Stimulated activated effector memory CD8-positive, alpha-beta T cell treated with anti-CD3 and anti-CD28 coated beads, Interleukin-12 subunit alpha, Interleukin-12 subunit beta, amount 100 ng/mL, for 72 hours (primary cell): ENCODE results near the gene ATP2B2.

Source experiments
- ATAC-seq: fragments of 150-1000 bp; cut with Tn5 transposase; 2 replicates; pipeline ENCODE4 v1.10.0; 2021
- DNase-seq, 2 donors: peaks; one replicate each; pipeline ENCODE4 v3.0.0; 2021 to 2022; ENCODE audit warnings: low spot score in 2 of 2
- H3K27ac Mint-ChIP-seq: one replicate; pipeline ENCODE4 v1.8.0; 2022; ENCODE audit warnings: mild to moderate bottlenecking, mixed read lengths
- H3K36me3 Mint-ChIP-seq: one replicate; pipeline ENCODE4 v1.8.0; 2022; ENCODE audit warnings: mild to moderate bottlenecking, mixed read lengths
- H3K4me1 Mint-ChIP-seq: one replicate; pipeline ENCODE4 v1.8.0; 2022; ENCODE audit warnings: mixed read lengths
- H3K4me3 Mint-ChIP-seq: one replicate; pipeline ENCODE4 v1.8.0; 2022; ENCODE audit warnings: mild to moderate bottlenecking, mixed read lengths
- H3K9me3 Mint-ChIP-seq: one replicate; pipeline ENCODE4 v1.8.0; 2022; ENCODE audit warnings: mixed read lengths

Gene ATP2B2

GRCh38 chr3:10396083-10396482 is 109.3 kb downstream of the ATP2B2 start:
- no peak overlapping the region for H3K4me3 Mint-ChIP-seq
- H3K27ac Mint-ChIP-seq: peak overlapping the region; percentile 53
- no peaks in the 10 kb centered on the region for H3K36me3 Mint-ChIP-seq
- DNase-seq (no peak), ATAC-seq (peak; percentile 59)
- H3K9me3 Mint-ChIP-seq: no peaks in the 10 kb centered on the region
- H3K4me1 Mint-ChIP-seq: peaks cover 60% of the 10 kb centered on the region

GRCh38 chr3:10395671-10396070 is 109.7 kb downstream of the ATP2B2 start:
- H3K4me1 Mint-ChIP-seq: peaks cover 64% of the 10 kb centered on the region
- H3K27ac Mint-ChIP-seq: peak overlapping the region; percentile 53
- no peaks in the 10 kb centered on the region for H3K36me3 Mint-ChIP-seq
- H3K4me3 Mint-ChIP-seq: no peak overlapping the region
- no peaks in the 10 kb centered on the region for H3K9me3 Mint-ChIP-seq
- DNase-seq (no peak), ATAC-seq (peak; percentile 43)

GRCh38 chr3:10395196-10395595 is 110.2 kb downstream of the ATP2B2 start:
- DNase-seq (no peak), ATAC-seq (no peak)
- no peak overlapping the region for H3K27ac Mint-ChIP-seq
- H3K9me3 Mint-ChIP-seq: no peaks in the 10 kb centered on the region
- no peaks in the 10 kb centered on the region for H3K36me3 Mint-ChIP-seq
- no peak overlapping the region for H3K4me3 Mint-ChIP-seq
- peaks cover 64% of the 10 kb centered on the region for H3K4me1 Mint-ChIP-seq

- H3K9me3 Mint-ChIP-seq: no peaks in the 10 kb centered on the region
- H3K4me3 Mint-ChIP-seq: no peak overlapping the region
- no peak overlapping the region for H3K27ac Mint-ChIP-seq
- H3K4me1 Mint-ChIP-seq: peaks cover 69% of the 10 kb centered on the region
- ATAC-seq (no peak), DNase-seq (no peak)
- no peaks in the 10 kb centered on the region for H3K36me3 Mint-ChIP-seq
These were observed 110.8 kb downstream of the ATP2B2 start for GRCh38 chr3:10394491-10395025.

GRCh38 chr3:10393514-10393913 is 111.9 kb downstream of the ATP2B2 start:
- Mint-ChIP-seq H3K4me1 (peaks cover 74% of the 10 kb centered on the region), H3K36me3 (no peaks in the 10 kb centered on the region), H3K27ac (peak overlapping the region; percentile 53), H3K9me3 (no peaks in the 10 kb centered on the region), H3K4me3 (no peak overlapping the region)
- no peak for DNase-seq
- no peak for ATAC-seq

DNA sequence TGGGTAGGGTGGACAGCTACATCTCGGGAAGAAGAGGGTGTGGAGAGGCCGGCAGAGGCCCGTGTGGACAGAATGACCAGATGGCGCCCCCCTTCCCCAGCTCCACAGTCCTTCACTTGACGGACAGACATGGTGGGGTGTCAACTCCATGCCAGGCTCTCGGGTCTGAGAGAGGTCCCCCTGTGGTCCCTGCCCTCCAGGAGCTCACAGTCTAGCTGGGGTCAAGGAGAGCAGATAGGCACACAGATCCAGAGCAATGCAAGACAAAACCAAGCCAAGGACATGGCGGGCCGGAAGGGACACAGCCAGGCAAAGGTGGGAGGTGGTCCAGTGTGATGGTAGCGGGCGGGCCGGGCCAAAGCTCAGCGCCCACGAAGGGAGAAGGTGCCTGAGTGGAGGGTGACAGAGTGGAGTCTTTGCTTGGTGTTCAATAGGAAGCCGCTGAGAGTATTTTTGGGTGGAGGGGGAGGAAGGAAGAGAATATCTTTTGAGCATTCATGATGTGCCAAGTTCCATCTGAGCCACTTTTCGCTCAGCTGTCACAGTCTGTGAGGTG is 112.4 kb downstream of the ATP2B2 start:
- peak overlapping the region; percentile 53 for H3K27ac Mint-ChIP-seq
- H3K9me3 Mint-ChIP-seq: no peaks in the 10 kb centered on the region
- no peaks in the 10 kb centered on the region for H3K36me3 Mint-ChIP-seq
- DNase-seq: no peak
- ATAC-seq: no peak
- H3K4me1 Mint-ChIP-seq: peaks cover 79% of the 10 kb centered on the region
- H3K4me3 Mint-ChIP-seq: no peak overlapping the region

DNA sequence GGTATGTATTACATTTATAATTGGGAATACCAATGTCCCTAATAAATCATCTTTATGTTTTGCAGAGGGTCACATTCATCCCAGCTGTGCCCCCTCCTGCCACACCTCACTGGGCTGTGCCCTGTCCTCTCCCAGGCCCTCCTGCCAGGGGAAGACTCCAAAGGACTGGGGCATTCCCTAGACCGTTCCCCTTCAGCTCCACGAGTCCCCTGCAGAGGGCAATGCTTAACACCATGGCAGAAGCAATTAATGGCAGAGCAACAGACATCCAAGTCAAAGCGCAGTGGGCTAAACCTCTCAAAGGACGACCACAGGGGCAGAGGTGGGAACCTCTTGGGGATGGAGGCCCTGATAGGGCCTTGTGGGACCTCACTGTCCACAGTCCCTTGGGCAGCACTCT is 113.1 kb downstream of the ATP2B2 start:
- H3K4me1 Mint-ChIP-seq: peaks cover 81% of the 10 kb centered on the region
- peak overlapping the region; percentile 33 for H3K27ac Mint-ChIP-seq
- no peaks in the 10 kb centered on the region for H3K9me3 Mint-ChIP-seq
- no peak for DNase-seq
- ATAC-seq: no peak
- H3K36me3 Mint-ChIP-seq: no peaks in the 10 kb centered on the region
- H3K4me3 Mint-ChIP-seq: no peak overlapping the region

DNA sequence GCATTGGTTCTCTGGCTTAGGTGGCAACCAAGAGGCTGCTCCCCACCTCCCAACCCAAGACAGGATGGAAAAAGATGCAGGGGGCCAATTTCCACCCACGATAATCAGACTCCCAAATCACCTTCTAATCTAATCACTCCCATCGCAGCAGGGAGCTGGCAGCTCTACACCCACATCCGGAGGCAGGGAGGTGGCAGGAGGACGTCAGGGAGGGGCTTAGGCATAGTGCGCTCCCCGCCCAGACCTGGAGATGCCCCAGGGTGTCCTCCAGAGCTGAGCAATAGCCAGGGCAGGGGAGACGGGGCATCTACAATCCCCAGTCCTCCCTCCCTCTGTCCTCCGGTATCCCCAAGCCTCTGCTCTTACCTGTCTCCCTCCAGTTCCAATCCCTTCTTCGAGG is 114.0 kb downstream of the ATP2B2 start:
- DNase-seq: no peak
- Mint-ChIP-seq H3K4me1 (peaks cover 79% of the 10 kb centered on the region), H3K4me3 (no peak overlapping the region), H3K27ac (no peak overlapping the region), H3K36me3 (no peaks in the 10 kb centered on the region), H3K9me3 (no peaks in the 10 kb centered on the region)
- no peak for ATAC-seq

DNA sequence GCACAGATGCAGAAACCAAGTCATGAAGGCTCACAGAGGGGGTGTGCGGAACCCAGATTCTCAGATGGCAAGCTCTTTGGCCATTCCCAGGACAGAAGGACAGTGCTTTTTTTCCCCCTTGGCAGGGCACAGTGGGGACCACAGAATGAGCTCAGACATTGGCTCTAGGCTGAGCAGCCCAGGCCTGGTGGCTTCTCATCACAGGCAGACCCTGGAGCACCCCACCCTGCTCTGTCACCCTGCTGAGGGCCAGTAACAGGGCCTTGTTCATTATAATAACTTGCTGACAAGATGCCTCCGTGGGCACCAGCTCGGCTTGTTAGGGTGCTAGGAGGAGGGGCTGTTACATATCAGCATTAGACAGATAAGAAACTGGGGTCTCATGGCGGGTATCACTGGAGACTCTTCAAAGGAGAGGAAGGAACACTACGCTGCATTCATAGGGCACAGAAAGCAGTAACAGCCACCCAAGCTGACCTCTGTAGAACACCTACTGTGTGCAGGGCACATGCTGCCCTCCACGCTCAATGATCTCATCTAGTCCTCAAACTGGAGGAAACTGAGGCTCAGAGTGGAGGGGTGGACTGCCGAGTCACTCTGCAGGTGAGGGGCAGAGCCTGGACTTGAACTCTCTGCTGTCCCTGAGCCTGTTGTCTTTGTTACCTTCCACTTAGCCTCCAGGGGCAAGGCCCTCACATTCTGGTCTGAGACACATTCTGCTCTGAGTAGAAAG is 114.6 kb downstream of the ATP2B2 start:
- no peak for DNase-seq
- H3K36me3 Mint-ChIP-seq: no peaks in the 10 kb centered on the region
- H3K4me3 Mint-ChIP-seq: no peak overlapping the region
- no peaks in the 10 kb centered on the region for H3K9me3 Mint-ChIP-seq
- ATAC-seq: no peak
- H3K27ac Mint-ChIP-seq: no peak overlapping the region
- H3K4me1 Mint-ChIP-seq: peaks cover 77% of the 10 kb centered on the region

- DNase-seq (no peak), ATAC-seq (no peak)
- H3K9me3 Mint-ChIP-seq: no peaks in the 10 kb centered on the region
- H3K4me1 Mint-ChIP-seq: peaks cover 71% of the 10 kb centered on the region
- H3K27ac Mint-ChIP-seq: no peak overlapping the region
- no peak overlapping the region for H3K4me3 Mint-ChIP-seq
- no peaks in the 10 kb centered on the region for H3K36me3 Mint-ChIP-seq
These were observed 115.4 kb downstream of the ATP2B2 start for GRCh38 chr3:10389995-10390394.

- DNase-seq: no peak
- peaks cover 68% of the 10 kb centered on the region for H3K4me1 Mint-ChIP-seq
- no peaks in the 10 kb centered on the region for H3K36me3 Mint-ChIP-seq
- ATAC-seq: peak; percentile 51
- H3K4me3 Mint-ChIP-seq: no peak overlapping the region
- H3K9me3 Mint-ChIP-seq: no peaks in the 10 kb centered on the region
- peak overlapping the region; percentile 16 for H3K27ac Mint-ChIP-seq
These were observed 116.0 kb downstream of the ATP2B2 start for GRCh38 chr3:10389339-10389738.

GRCh38 chr3:10387881-10388609 is 117.3 kb downstream of the ATP2B2 start:
- Mint-ChIP-seq H3K9me3 (no peaks in the 10 kb centered on the region), H3K4me1 (peaks cover 63% of the 10 kb centered on the region), H3K36me3 (no peaks in the 10 kb centered on the region), H3K27ac (peak overlapping the region; percentile 76), H3K4me3 (no peak overlapping the region)
- DNase-seq (no peak), ATAC-seq (peak; percentile 50)

DNA sequence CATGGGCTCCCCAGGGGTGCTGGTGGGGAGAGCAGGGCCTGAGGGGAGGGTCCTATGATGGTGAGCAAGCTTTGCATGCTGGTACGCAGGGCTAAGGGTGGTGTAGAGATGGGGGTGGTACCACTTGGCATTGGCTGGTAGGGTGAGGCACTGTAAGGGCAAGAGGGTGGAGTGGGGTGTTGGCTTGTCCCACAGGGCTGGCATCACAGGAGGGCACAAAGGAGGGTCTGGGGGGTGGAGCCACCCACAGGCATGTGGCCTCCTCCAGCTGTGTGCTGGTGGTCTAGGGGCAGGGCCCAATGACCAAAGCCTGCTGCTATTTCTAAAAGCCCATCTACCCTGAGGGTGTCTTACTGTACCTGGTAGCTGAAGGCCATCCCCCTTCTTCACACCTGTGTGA is 119.3 kb downstream of the ATP2B2 start:
- H3K4me1 Mint-ChIP-seq: peaks cover 50% of the 10 kb centered on the region
- no peak for DNase-seq

GRCh38 chr3:10384541-10385360 is 120.6 kb downstream of the ATP2B2 start:
- DNase-seq: no peak
- H3K4me1 Mint-ChIP-seq: peaks cover 37% of the 10 kb centered on the region
- H3K27ac Mint-ChIP-seq: no peak overlapping the region
- ATAC-seq: no peak
- H3K4me3 Mint-ChIP-seq: no peak overlapping the region
- no peaks in the 10 kb centered on the region for H3K9me3 Mint-ChIP-seq
- no peaks in the 10 kb centered on the region for H3K36me3 Mint-ChIP-seq

More for the DNA sequence above, 119.3 kb downstream of the ATP2B2 start:
- no peak for ATAC-seq
- Mint-ChIP-seq H3K27ac (no peak overlapping the region), H3K9me3 (no peaks in the 10 kb centered on the region), H3K4me3 (no peak overlapping the region), H3K36me3 (no peaks in the 10 kb centered on the region)

DNA sequence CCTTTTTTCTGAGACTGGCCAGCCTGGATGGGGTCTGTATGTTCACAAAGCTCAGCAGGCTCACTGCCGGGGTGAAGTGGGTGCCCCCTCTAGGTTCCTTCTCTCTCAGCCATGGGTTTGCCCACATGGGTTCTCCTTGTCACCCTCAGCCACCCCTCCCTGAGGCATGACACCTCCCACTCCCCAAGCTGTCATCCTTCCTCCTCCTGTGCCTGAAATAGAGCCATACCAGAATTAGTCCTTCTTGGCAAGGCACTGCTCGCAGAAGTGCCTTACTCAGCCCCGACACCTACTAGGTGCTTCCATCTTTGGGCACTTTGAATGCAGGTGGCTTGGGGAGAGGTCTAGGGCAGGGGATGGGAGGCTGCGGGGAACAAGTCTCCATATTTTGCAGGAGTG is 121.5 kb downstream of the ATP2B2 start:
- no peak overlapping the region for H3K4me3 Mint-ChIP-seq
- H3K9me3 Mint-ChIP-seq: no peaks in the 10 kb centered on the region
- H3K27ac Mint-ChIP-seq: no peak overlapping the region
- H3K36me3 Mint-ChIP-seq: no peaks in the 10 kb centered on the region
- peaks cover 28% of the 10 kb centered on the region for H3K4me1 Mint-ChIP-seq
- DNase-seq (no peak), ATAC-seq (no peak)
